HG02759 (cell line): ENCODE results near the gene NRDC.

Experiments
- ATAC-seq: cut with Tn5 transposase; IDR thresholded peaks from one replicate; pipeline ENCODE4 v1.9.1; 2021; ENCODE audit warnings: mild to moderate bottlenecking, moderate library complexity; ENCODE audit not compliant: unreplicated experiment

The NRDC gene

DNA sequence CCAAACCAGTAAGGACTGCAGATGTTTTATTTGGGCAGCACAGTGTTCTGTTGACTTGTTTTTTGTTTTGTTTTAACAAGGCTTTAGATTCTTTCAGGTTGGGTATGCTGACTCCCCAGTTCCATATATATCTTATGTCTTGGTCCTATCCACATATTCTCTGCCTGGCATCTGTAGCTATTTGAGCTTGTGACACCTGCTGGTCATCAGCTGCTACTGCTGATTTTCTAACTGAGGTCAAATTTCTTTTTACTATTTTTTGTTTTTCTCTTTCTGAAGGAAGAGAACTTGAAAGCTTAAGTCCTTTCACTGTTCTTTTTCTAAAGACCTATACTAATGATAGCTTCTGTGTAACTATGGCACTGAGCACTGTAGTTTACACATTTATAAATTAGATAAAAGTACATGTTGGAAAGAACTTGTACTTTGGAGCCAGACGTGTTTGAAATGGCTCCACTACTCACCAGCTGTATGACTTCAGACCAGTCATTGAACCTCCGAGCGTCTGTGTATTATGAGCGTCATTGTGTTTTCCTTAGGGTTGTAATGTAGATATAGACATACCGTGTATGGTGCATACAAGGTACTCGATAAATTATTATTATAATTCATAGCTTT, 109.4 kb downstream of the NRDC start:
- ATAC-seq = no peak

DNA sequence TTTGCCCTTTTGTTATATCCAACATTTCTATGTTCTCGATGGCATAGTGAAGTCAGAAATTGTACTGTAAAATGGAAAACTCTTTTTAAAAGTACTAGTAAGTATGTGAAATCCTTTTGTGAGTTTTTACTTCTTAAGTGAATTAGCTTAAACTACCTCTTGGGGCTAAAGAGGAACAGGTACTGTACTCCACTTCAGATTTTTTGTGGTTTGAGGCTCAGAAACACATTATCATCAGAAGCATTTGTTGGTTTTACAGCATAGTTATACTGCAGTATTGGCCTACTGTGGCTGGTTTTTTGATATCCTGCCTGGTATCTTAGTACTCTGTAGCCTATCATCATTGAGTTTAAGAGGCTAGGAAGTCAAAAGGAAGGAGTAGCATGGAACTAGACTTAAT, 117.2 kb downstream of the NRDC start:
- no peak for ATAC-seq

DNA sequence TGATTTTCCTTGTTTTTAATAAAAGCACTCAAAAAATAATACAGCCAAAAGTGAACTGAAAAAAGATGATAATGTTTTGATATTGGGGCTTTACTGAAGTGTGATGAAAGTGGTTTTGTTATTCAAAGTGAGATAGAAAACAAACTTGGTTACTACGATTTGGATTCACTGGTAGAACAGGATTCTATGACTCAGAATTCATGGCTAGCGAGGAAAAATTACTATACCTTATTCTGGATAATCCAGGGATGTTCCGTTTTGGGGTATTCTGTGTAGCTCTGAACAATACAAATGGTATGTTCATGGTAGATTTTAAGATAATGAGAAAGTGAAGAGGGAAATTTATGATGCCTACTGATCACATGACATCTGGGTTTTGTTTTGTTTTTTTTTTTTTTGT, 117.7 kb downstream of the NRDC start:
- no peak for ATAC-seq

DNA sequence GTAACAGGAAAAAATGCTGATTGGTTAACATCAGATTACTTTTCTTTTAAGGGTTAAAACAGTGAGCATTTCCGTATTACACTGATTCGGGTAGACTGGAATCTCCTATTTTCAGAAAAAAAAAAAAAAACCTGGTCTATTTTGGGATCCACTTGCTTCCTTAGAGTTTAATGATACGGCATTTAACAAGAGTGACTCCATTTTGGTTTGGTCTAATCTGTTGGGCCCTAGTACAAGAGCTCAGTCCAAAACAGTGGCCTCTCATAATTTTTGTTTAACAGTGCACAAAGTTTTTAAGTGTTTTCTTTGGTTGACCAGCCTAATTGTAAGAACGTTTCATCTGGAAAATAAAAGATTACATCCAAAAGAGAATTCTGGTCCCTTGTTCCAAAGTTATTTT, 120.2 kb downstream of the NRDC start:
- ATAC-seq = no peak

DNA sequence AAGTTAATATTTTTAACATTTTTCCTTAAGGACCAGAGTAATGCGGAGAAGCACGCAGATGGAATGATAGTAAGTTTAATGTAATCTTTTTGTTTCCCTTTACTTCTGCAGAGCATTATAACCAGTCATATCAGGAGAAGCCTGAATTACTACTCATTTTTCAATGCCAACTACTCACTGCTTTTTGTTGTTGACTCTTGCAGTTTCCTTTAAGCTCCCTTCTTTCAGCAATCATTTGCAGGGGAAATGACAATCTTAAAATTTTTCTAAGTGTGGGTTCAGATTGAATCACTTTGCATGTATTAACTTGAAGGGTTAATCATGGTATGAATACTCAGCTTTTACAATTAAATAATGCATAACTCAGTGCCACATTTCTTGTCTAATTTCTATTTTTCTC, 122.2 kb downstream of the NRDC start:
- no peak for ATAC-seq

DNA sequence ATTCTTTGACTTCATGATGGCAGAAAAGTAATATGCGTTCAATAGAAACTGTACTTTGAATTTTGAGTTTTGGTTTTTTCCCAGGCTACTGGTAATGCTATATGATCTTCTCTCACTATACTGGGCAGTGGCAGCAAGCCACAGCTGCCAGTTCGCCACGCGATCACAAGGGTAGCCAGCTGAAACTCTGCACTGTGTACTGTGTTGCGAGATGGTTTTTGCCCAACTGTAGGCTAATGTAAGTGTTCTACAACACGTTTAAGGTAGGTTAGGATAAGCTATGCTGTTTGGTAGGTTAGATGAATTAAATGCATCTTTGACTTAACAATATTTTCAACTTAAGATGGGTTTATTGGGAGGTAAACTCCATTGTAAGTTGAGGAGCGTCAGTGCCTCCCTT, 123.1 kb downstream of the NRDC start:
- no peak for ATAC-seq

DNA sequence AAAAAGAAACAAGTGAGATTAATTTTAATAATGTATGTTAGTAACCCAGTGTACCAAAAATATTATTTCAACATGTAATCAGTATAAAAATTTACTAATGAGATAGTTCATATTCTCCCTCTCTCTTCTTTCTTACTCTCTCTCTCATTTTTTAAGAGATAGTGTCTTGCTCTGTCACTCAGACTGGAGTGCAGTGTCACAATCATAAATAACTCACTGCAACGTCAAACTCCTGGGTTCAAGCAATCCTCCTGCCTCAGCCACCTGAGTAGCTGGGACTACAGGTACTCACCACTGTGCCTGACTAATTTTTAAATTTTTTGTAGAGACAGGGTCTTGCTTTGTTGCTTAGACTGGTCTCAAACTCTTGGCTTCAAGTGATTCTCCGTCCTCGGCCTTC, 123.9 kb downstream of the NRDC start:
- no peak for ATAC-seq

DNA sequence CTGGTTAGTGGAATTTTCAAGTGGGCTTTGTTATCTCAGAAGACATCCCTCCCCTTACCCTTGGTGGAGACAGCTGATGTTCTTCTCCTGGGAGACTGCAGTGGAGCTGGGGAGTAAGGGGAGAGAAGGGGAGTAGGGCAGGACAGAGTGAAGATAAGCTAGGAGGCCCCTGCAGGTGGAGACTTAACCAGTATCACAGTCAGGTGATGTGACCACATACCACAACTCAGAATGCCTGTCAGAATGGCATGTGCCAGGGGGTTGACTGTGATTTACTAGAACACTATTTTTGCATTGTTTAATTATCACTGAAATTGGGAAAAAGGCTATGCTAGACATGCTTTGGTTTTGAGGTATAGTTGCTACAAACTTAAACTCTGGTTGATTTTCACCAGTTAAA, 124.6 kb downstream of the NRDC start:
- ATAC-seq = no peak

DNA sequence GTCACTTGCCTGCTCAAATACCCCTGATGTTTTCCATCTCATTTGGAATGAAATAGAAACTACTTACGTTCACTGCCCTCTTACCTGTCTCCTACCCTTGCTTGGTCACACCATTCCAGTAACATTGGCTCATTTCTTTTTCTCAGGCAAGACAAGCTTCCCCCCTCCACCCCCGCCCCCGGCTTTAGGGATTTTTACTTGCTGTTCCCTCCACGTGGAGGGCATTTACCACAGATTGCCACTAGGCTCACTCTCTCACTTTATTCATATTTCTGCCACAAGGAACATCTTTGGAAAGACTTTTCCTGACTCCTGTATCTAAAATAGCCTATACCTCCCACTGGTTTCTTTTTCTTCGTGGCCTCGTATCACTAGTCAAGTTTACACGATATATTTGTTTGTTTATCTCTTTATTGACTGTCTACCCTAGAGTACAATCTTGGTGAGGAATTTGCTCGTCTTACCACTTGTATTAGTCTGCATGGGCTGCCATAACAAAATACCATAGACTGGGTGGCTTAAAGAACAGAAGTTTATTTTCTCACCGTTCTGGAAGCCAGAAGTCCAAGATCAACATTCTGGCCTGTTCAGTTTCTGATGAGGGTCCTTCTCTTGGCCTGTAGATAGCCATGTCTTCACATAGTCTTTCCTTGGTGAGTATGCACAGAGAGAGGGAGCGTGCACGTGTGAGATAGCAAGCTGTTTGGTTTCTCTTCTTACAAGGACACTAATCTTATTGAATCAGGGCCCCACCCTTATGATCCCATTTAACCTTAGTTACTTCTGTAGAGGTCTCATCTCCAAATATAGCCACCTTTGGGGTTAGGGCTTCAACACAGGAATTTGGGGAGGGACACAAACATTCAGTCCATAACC, 126.2 kb downstream of the NRDC start:
- ATAC-seq = no peak

DNA sequence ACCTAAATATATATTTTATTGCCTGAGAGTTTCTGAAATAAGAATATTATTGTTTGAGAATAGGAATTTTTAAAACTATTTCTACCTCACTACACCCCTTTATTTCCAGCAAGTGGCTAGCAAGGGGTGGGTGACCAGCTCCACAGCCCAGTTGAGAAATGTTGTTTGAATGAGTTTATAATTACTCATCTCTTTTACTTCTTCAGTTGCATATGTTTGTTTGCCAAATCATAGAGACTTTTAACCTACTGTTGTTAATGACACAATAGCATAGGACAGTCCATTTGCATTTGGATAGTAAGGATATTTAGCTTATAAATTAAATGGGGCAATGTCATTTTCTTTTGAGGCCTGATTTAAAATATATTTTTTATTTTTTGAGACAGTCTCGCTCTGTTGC, 127.8 kb downstream of the NRDC start:
- ATAC-seq = no peak

DNA sequence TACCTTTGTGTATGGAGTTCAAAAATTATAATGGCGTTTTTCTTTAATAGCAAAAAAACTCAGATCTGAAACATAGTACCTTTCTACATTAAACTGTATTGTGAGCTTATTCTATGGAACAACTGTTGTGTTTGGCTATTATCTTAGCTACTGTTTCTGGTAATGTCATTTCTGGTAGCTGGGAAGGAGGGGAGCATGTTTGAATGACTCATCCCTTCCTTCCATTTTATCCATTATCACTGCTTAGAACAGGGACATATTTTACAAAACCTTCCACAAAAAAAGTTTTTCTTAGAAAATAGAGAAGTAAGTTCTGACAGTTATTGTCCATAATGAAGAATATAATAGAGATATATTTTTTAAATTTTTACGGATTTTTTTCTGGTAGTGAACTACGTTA, 128.3 kb downstream of the NRDC start:
- ATAC-seq = no peak

DNA sequence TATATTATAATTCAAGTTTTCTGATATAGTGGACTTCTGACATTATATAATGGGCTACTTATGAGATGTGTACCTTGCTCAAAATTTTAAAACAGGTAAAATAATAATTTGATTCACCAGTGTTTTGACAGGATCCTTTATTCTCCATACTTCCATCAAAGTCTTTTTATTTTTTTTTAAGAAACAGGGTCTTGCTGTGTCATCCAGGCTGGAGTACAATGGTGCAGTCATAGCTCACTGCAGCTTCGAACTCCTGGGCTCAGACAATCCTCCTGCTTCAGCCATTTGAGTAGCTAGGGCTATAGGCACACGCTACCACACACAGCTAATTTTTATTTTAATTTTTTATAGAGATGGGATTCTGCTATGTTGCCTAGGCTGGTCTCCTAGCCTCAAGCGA, 129.4 kb downstream of the NRDC start:
- no peak for ATAC-seq

DNA sequence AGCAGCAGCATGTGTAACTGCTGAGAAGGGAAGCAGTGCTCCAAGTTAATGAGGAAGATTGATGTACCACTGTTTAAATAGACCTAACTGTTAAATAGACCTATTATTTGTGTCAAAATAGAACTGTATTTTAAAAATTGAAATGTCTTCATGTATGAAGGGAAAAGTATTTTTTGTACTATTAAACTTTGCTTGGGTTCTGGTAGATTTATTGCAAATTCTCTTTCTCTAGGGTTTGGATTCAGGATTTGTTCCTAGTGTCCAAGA, 133.3 kb downstream of the NRDC start:
- ATAC-seq = no peak

DNA sequence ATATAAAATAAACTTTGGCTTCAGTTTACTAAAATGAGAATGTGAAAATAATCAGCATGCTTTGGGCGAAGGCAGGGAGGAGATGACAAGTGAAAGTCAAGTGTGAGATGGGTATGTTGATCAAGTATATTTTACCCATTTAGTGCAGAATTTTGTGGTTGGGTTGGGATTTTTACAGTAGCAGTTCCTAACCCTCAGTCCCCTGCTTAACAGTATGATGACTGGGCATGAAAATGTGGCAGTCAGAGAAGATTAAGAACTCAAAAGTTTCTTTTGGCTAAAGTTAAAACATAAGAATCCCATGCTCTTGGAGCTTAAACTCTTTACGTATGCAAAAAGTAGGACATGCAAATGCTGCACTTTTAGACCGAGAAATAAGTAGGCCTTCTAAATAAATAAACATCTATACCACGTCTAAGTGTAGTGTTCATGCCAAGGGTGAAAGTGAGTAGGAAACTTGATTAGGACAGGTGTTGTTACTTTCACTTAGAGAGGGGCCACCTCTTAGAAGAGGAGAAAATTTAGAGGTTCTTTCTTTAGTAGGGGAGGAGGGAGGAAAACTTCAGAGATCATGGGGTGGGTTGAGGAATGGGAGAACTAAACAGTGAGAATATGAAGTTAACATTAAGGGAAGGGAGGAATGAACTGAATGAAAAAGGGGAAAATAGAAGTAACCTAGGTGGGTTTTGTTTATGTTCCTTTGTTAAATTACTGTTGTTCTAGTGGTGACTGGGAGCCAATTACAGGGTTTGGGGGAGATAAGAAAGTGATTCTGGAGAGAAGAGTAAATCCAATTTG, 133.8 kb downstream of the NRDC start:
- no peak for ATAC-seq

DNA sequence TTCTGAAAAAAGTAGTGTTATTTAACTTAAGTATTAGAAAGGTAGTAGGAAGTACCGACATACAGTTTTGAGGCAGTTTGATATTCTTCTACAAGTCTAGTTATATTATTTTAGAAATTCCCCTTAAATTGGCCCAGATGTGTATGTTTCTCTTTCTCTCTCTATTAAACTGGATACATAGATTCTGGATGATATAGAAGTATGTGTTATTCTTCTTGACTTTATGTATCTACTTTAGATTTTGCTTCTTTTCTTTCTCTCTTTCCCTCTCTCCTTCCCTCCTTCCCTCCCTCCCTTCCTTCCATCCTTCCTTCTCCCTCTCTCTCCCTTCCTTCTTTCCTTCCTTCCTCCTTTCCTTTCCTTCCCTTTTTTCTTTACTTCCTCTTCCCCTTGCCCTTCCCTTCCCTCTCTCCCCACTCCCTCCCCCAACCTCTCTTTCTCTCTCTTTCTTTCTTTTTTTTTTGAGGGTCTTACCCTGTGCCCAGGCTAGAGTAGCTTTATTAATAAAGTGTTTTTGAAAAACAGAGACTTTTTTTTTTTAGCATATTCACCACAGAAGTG, 137.3 kb downstream of the NRDC start:
- no peak for ATAC-seq

DNA sequence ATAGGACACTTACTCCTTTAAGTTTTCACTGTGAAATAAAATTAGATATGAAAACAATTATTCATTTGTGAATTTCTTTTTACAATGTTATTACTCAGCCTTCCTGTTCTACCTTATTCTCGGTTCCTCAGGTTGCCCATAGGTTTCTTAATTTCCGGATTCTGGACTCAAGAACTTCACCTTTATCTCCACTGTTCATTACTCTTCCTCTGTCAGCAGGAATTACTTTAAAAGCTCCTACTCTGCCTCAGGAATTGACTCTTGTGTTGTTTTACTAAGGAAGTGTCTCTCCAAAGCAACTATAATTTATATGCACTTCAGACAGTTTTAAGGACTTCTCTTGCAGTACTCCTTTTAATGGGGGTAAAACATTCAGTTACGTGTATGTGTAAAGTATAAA, 137.9 kb downstream of the NRDC start:
- no peak for ATAC-seq
